Ectodermal cell (in vitro differentiated cells): Measurements from ENCODE around the gene SEZ6L.

Source experiments
- H3K27ac ChIP-seq: 2 replicates; pipeline ENCODE4 v1.7.0; 2013; ENCODE audit warnings: mild to moderate bottlenecking, low read depth, low read length; ENCODE audit not compliant: insufficient read depth, poor library complexity, severe bottlenecking
- H3K27me3 ChIP-seq: 2 replicates; pipeline ENCODE4 v1.7.0; 2013; ENCODE audit warnings: mild to moderate bottlenecking, low read length; ENCODE audit not compliant: insufficient read depth, control insufficient read depth, poor library complexity, severe bottlenecking
- H3K36me3 ChIP-seq: one replicate; pipeline ENCODE4 v1.7.0; 2013; ENCODE audit warnings: low read length; ENCODE audit not compliant: control insufficient read depth, insufficient read depth
- H3K4me1 ChIP-seq: one replicate; pipeline ENCODE4 v1.7.0; 2013; ENCODE audit warnings: low read length; ENCODE audit not compliant: control insufficient read depth, insufficient read depth
- H3K4me3 ChIP-seq: 2 replicates; pipeline ENCODE4 v1.7.0; 2013; ENCODE audit warnings: low read depth, low read length, control low read depth; ENCODE audit not compliant: insufficient read depth
- H3K9me3 ChIP-seq: 2 replicates; pipeline ENCODE4 v1.7.0; 2013; ENCODE audit warnings: mild to moderate bottlenecking, low read length, moderate library complexity; ENCODE audit not compliant: control insufficient read depth
- whole genome bisulfite sequencing, 2 experiments: methylation state at CpG; one replicate each; pipeline ENCODE4 v1.1.7; 2013; ENCODE audit warnings: missing lambda C conversion rate in 2 of 2; 5-methylcytosine and 5-hydroxymethylcytosine counted together

Gene SEZ6L

GRCh38 chr22:26172389-26172990 lies 3.2 kb downstream of the SEZ6L start:
- WGBS, 2 experiments = 44 to 50% methylated on average over 5 of the region's 5 CpGs
- no peak overlapping the region for H3K27ac ChIP-seq
- H3K4me1 ChIP-seq = peaks cover 7% of the 10 kb centered on the region
- H3K9me3 ChIP-seq = no peaks in the 10 kb centered on the region
- no peak overlapping the region for H3K4me3 ChIP-seq
- H3K36me3 ChIP-seq = no peaks in the 10 kb centered on the region
- peaks cover 63% of the 10 kb centered on the region for H3K27me3 ChIP-seq

DNA sequence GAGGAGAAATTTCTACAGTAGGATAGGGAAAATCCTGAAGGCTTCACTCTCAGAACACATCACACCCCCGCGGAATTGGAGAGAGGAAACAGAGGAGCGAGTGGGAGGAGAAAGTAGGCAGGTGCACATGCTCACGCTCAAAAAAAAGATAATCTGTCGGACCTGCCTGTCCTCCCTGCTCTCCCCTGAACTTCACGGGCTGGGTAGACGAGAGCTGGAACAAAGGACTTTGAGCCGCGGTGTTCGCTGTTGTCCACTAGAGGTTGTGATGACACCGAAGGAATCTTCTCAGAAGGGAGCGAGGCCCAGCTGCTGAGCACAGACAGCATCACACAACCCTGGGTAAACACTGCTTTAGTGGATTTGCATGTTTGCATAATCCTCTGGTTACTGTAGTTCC lies 5.0 kb downstream of the SEZ6L start:
- WGBS, 2 experiments = 10 to 14% methylated on average over 10 to 12 of the region's 12 CpGs
- no peak overlapping the region for H3K4me3 ChIP-seq
- peaks cover 7% of the 10 kb centered on the region for H3K4me1 ChIP-seq
- no peaks in the 10 kb centered on the region for H3K9me3 ChIP-seq
- no peaks in the 10 kb centered on the region for H3K36me3 ChIP-seq
- peaks cover 45% of the 10 kb centered on the region for H3K27me3 ChIP-seq
- H3K27ac ChIP-seq = no peak overlapping the region

GRCh38 chr22:26182723-26183122 lies 13.5 kb downstream of the SEZ6L start:
- Histone ChIP-seq H3K27me3 (no peaks in the 10 kb centered on the region), H3K36me3 (no peaks in the 10 kb centered on the region), H3K4me1 (no peaks in the 10 kb centered on the region), H3K27ac (no peak overlapping the region), H3K4me3 (no peak overlapping the region), H3K9me3 (no peaks in the 10 kb centered on the region)
- WGBS, 2 experiments = 66 to 72% methylated on average over 3 of the region's 3 CpGs

GRCh38 chr22:26185190-26185589 lies 15.9 kb downstream of the SEZ6L start:
- Histone ChIP-seq H3K9me3 (no peaks in the 10 kb centered on the region), H3K4me3 (no peak overlapping the region), H3K4me1 (no peaks in the 10 kb centered on the region), H3K27ac (no peak overlapping the region), H3K27me3 (no peaks in the 10 kb centered on the region), H3K36me3 (no peaks in the 10 kb centered on the region)
- WGBS, 2 experiments = 91 to 92% methylated on average over 2 of the region's 2 CpGs

DNA sequence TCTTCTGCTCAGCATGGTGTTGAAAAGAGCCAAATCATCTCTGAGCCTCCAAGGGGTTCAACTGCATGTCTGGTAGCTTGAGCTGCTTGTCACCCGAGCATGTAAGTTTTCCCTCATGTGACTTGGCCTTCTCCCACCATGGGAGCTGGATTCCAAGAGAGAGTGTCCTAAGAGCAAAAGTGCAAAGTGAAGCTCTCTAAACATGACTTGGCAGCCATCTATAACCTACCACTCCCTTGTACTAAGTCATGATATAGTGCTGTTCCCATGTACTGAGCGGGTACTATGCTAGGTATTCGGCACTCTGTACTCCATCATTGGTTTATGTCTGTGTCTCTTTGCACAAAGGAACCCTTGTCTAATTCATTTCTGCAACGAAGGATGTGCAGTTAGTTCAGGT lies 19.1 kb downstream of the SEZ6L start:
- Histone ChIP-seq H3K27ac (no peak overlapping the region), H3K36me3 (no peaks in the 10 kb centered on the region), H3K27me3 (no peaks in the 10 kb centered on the region), H3K4me1 (no peaks in the 10 kb centered on the region), H3K9me3 (no peaks in the 10 kb centered on the region), H3K4me3 (no peak overlapping the region)
- WGBS, 2 experiments = 90 to 94% methylated on average over 4 of the region's 4 CpGs

DNA sequence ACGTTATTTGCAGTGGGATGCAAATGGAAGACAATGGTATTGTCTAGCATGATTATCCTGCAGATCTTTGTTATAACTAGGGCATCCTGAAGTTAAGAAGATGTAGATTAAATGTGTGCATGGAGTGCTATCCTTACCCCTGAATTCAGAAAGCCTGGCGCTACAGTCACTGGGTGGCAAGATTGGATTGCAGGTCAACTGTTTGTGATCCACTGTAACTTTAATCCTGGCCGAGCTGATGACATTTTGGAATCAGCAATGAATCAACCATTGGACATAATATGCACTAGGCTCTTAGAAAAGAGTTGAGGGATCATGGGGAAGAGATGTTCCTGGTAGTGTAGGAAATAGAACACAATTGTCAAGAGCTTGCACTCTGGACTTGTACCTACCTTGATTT lies 25.1 kb downstream of the SEZ6L start:
- Histone ChIP-seq H3K4me1 (no peaks in the 10 kb centered on the region), H3K27me3 (no peaks in the 10 kb centered on the region), H3K36me3 (no peaks in the 10 kb centered on the region), H3K9me3 (no peaks in the 10 kb centered on the region), H3K27ac (no peak overlapping the region), H3K4me3 (no peak overlapping the region)
- WGBS, 2 experiments = 85 to 90% methylated on average over 3 of the region's 3 CpGs

GRCh38 chr22:26194877-26195276 lies 25.6 kb downstream of the SEZ6L start:
- no peaks in the 10 kb centered on the region for H3K27me3 ChIP-seq
- 81 to 91% methylated on average over 2 of the region's 2 CpGs for WGBS, 2 experiments
- H3K4me1 ChIP-seq = no peaks in the 10 kb centered on the region
- no peak overlapping the region for H3K27ac ChIP-seq
- no peaks in the 10 kb centered on the region for H3K36me3 ChIP-seq
- H3K4me3 ChIP-seq = no peak overlapping the region
- H3K9me3 ChIP-seq = no peaks in the 10 kb centered on the region

GRCh38 chr22:26196657-26197056 lies 27.4 kb downstream of the SEZ6L start:
- 79 to 81% methylated on average over 3 of the region's 3 CpGs for WGBS, 2 experiments
- H3K36me3 ChIP-seq = no peaks in the 10 kb centered on the region
- no peak overlapping the region for H3K27ac ChIP-seq
- no peaks in the 10 kb centered on the region for H3K27me3 ChIP-seq
- H3K4me1 ChIP-seq = no peaks in the 10 kb centered on the region
- no peak overlapping the region for H3K4me3 ChIP-seq
- no peaks in the 10 kb centered on the region for H3K9me3 ChIP-seq

DNA sequence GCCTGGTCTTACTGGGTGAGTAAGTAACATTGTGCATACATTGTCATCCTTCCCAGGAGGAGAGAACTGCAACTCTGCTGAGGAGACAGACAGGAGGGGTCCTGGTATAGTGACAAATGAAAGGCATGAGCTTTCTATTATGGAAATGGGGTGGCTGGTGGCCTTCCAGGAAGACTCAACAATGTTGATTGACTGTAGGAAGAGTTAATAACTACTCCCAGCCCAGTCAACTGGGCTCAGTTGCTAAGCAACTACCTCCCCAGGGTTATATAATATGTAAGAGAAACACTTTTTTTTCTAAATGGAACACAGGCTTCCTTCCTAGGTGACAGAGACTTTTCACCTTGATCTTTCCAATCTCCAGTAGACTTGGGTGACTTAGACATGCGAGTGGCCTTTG lies 28.2 kb downstream of the SEZ6L start:
- Histone ChIP-seq H3K9me3 (no peaks in the 10 kb centered on the region), H3K36me3 (no peaks in the 10 kb centered on the region), H3K27me3 (no peaks in the 10 kb centered on the region), H3K4me3 (no peak overlapping the region), H3K4me1 (no peaks in the 10 kb centered on the region), H3K27ac (no peak overlapping the region)
- WGBS, 2 experiments = 95 to 96% methylated on average over 1 of the region's 1 CpG

GRCh38 chr22:26199665-26200064 lies 30.4 kb downstream of the SEZ6L start:
- no peak overlapping the region for H3K27ac ChIP-seq
- 75 to 86% methylated on average over 1 to 3 of the region's 3 CpGs for WGBS, 2 experiments
- no peaks in the 10 kb centered on the region for H3K4me1 ChIP-seq
- no peaks in the 10 kb centered on the region for H3K9me3 ChIP-seq
- H3K27me3 ChIP-seq = no peaks in the 10 kb centered on the region
- no peaks in the 10 kb centered on the region for H3K36me3 ChIP-seq
- no peak overlapping the region for H3K4me3 ChIP-seq
